GM21619 (cell line): ENCODE measurements around the gene ST8SIA5.

ENCODE experiments used
- ATAC-seq: cut with Tn5 transposase; IDR thresholded peaks from one replicate; pipeline ENCODE4 v1.9.1; 2021; ENCODE audit not compliant: unreplicated experiment

ST8SIA5 gene

DNA sequence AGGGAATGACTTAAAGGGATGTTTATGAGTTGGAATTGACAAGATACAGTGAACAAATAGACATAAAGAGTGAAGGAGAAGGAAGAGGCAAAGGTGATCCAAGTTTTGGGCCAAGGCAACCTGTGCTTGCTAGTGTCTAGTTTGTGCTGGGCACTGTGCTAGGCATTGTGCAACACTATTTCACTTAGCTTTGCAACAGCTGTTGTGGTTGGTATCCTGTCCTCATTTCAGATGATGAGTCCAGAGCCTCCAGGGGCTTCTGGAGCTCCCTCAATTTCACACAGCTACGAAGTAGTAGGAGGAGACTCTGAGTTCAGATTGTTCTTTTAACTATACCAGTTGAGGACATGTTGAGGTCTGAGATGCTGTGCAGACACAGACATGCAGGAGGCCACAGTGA lies 81.7 kb downstream of the ST8SIA5 start:
- ATAC-seq, result no peak

DNA sequence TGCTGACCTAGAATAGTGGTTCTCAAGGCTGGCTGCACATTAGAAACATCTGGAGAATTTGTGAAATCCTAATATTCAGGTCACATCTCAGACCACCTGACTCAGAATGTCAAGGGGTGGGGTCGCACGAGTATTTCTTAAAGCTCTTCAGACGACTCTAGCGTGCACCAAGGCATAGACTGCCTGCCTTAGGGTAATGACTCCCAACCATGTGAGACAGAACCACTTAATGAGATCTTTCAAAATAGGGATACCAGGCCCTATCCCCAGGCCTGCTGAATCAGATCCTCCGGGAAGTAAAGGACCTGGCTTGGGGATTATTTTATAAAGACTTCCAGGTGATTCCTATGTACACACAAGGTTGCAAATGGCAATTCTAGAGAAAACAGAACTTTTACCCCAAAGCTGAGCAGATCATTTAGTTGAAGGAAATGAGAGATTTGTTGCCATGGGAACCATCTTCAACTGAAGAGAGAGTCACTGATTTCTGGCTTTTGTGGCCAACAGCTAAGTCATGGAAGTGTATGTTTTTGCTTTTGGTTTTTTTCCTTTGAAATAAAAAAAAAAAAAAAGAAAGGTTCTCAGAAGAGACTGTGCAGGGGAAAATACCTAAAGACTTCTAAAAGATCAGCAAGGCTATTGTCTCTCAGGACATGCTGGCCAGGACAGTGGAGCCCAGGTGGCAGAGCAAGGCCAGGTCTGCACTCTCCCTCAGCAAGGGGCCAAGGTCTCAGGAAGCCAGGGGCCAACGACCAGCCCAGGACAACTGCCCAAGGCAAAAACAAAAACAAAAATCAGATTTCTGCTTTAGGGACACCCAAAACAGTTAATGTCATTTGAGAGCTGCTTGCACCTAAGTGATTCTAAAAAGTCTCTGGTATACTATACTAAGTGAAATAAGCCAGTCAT lies 84.5 kb downstream of the ST8SIA5 start:
- ATAC-seq, result no peak

DNA sequence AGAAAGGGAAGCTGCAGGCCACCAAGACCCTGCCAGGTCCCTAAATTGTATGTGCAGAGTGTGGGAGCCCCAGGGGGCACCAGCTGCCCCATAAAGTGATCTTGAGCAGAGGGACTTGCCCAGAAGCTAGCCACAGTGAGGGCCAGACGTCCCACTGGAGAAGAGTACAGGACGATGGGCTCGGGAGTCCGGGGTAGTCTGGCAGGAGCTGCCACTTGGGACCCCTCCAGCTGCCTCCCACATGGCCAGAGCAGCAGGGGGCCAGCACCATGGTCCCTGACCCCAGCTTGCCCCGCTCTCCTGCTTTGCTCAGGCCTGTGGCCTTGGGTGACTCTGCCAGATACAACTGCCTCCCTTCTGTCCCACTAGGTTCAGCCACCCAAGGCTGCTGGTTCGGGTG lies 88.2 kb downstream of the ST8SIA5 start:
- ATAC-seq, result no peak

DNA sequence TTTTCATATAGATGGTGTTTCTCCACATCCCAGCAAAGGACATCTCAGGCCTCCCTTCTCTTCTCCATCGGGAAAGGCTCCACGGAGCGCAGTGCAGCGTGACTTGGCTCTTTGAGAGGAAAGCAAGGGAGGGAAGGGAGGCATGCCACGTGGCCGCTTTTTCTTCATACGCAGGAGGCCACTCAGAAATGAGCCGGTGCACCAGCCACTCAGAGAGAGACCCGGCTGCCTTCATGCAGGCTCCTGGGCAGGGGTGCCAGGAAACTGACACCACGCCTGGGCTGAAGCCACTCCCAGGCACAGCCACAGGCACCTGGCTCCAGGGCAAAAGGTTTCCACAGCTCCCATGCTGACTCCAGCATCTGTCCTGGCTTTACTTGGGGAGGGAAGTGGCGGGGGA lies 88.7 kb downstream of the ST8SIA5 start:
- no peak for ATAC-seq

DNA sequence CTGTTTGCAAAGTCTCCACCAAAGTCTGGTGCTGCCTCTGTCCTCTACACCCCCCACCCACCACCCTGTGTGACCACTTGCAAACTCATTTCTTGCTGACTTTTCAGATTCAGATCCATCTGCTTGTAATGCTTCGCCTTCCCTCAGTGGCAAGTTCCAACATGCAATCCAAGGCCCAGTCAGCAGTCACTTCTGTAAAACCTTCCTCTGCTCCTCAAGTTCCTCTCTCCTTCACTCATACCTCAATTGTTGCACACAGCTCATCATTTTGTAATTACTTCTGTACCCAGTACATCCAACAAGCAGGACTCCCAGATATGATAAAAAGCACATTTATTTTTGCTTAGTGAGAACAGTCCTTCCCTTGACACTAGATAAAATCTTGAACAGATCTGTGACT lies 93.3 kb downstream of the ST8SIA5 start:
- no peak for ATAC-seq

DNA sequence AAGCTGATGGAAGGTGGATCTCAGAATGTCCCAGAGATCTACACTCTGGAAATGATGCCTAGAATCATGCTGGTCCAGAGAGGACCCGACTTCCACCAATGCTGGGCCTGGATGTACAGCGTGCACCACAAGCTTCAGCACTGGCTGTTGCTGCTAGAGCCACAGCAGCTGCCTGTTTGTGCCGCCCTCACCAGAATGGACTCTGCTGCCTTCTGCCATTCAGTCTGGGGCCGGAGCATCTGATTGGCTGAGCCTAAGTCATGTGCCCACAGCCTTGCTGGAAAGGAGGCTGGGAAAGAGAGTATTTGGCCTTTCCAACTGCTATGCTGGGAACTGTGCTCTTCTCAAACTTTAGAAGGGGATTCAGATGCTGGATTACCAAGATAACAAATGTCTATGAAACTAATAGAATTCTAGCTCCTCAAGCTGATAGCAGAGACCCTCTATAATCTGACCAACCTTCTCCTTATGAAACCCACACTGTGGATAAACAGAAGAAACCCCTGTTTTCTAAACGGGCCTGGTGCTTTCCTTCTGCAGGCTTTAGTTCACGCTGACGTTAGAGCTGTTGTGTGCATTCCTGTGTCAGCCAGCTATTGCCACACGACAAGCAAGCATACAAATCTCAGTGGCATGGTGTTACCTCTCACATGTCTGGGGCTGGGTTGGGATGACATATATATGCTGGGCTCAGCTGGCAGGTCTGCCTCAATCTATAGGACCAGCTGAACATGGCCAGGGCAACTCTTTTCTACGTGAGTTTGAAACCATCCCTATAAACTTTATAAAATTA lies 95.7 kb downstream of the ST8SIA5 start:
- ATAC-seq, result no peak

DNA sequence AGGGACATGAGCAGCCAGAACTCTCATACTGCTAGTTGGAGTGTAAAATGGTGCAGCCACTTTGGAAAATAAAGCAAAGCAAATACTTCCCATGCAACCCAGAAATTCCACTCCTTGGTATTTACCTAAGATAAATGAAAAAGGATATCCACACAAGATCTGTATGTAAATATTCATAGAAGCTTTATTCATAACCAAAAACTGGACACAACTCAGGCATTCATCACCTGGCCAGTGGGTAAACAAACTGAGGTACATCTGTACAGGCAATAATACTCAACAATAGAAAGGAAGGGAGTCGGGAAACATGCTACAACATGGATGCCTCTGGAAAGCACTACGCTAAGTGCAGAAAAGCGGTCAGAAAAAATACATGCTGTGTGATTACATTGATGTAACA lies 97.4 kb downstream of the ST8SIA5 start:
- ATAC-seq, result no peak

DNA sequence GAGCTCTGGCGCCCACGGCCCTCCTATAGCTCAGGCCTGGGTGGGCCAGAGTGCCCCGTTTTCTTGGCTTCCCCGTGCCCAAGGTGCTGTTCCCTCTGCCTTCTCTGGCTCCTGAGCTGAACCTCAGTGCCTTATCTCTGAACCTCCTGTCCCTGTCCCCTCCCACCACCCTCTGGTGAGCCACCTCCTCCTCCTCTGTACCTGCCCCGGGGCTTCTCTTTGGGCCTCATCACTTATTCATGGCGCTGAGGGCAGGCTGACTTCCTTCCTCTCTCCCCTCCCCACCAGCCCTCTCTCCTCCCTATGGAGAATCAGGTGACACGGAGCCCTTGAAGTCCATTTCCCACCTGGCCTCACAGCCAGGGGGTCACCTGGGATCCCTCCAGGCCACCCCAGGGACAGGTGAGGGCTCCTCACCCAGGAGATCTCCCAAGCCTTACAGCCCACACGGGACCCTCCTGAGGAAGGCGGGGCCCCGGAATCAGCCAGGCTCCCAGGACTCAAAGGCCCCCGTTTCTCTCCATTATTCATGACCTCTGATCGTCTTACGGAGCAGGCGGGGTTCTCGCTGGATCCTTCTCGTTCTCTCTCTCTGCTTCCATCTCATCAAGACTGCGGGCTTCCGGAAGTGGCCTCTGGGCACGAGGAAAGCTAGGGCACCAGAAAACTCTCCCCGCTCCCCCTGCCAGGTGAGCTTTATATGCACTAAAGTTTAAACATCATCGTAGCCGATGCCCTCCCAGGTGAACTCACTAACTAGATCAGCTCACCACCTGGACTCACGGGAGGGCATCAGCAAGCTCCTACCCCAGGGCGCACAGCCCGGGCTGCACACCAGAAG lies 99.5 kb downstream of the ST8SIA5 start, which contains the start of gene LOXHD1:
TSS of gene LOXHD1 (minus strand) at position 106 of the 841 bp plus-strand sequence. CDS start 187 bp downstream, outside the sequence.
- ATAC-seq, result no peak

DNA sequence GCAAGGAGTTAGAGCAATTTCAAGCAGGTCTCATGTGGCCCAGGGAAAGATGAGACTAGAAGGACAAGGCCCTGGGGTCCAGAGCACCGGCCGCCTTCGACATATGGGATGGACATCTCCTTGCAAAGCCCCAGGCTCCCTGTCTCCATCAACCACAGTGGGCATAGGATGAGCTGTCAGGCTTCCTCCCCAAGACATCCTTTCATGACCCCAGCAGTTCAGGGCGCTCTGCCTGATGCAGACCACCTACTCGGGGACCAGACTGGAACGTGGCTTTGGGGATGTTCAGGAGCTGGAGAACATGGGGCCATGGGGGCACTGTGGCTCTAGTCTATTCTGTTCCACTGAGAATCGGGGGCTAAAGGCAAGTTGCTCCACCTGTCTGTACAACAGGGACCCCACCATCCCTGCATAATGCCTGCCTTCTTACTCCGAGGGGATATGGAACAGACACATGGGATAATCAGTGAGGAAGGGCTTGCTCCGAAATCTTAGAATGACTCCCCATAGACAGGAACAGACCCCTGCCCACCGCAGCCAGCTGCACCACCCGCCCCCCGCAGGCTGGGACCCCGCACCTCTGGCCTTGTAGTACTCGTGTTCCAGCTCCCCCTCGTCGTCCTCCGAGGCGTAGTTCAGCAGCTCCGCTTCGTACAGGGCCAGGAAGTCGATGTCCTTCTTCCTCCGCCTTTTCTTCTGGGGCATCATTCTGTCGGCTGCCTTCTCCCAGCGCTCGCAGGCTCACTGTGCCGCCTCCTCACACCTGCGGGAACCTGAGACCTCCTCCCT lies 100.3 kb downstream of the ST8SIA5 start:
- ATAC-seq, result no peak

DNA sequence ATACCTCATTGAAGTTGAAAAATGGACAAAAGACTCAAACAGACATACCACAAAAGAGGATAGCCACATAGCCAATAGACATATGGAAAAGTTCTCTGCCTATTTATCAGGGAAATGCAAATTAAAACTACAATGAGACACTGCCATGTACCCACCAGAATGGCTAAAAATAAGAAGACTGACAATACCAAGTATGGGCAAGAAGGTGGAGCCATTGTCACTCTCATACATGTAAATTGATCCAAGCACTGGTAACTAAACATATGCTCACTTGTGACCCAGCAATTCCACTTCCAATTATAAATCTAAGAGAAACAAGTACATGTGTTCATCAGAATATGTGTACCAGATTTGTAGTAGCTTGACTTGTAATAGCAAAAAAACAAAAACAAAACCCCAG lies 104.5 kb downstream of the ST8SIA5 start:
- ATAC-seq, result no peak

DNA sequence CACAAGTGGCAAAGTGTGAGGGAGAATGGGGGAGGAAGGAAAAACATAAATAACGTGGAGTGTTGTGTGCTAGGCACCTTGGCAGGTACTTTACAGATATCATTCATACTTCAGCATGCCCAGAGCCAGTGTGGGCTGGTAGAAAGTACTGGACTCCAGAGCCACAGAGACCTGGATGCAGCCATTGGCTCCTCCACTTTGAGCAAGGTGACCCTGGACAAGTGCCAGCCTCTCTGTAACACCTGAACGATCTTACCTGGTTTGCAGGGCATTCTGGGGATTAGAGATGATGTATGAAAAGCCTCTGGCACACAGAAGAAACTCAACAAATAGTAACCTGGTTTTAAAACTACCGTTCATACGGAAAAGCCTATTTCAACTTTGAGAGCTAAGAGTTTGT lies 106.2 kb downstream of the ST8SIA5 start:
- ATAC-seq, result no peak

DNA sequence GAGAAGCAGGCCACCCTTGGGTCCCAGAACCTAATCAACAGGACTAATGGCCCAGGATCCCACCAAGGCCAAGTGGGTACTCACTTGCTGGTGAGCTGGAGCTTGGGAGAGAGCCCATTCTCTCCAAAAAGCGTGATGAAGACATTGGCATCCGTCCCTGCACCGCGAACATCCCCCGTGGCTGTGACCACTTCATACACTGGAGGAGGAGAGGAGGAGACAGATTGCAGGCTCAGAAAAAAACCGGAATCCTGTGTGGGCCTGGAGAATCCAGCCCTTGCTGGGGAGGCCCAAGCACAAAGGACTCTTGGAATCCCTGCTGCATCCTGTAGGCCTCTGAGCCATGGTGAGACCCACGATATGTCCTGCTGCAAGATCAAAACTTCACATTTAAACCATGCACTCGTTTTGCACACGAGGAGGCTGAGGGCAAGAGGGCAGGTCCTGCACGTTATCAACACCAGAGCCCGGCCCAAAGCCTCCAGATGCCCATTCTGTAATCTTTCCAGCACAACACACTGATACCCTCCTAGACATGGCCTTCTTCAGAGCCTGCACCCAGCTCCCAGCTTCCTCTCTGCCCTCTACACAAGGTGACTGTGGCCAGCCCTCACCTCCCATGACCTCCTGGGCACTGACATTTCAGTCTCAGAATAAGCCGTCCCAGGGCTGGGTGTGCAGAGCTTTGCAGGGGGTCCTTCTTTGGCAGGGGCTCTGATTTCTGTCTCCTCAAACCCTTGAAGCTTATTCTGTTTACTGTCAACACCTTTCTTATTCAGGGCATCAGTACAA lies 107.6 kb downstream of the ST8SIA5 start:
- ATAC-seq, result no peak

DNA sequence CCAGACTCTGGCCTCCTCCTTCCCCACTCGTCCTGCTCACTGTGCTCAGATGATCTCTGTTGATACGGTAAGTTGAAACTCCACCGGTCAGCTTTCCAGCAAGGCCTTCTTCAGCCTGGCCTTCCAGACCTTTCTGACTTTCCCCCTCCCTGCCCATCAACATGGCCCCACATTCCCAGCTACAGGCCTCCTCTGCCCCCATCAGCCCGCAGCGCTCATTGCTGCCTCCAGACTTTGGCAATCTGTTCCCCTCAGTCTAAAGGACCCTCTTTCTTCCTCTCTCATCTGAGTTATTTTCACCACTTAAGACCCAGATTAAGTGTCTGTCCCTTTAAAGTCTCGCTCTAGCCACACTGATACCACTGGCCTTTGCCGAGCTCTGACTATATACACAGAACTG lies 110.4 kb downstream of the ST8SIA5 start:
- ATAC-seq, result no peak

DNA sequence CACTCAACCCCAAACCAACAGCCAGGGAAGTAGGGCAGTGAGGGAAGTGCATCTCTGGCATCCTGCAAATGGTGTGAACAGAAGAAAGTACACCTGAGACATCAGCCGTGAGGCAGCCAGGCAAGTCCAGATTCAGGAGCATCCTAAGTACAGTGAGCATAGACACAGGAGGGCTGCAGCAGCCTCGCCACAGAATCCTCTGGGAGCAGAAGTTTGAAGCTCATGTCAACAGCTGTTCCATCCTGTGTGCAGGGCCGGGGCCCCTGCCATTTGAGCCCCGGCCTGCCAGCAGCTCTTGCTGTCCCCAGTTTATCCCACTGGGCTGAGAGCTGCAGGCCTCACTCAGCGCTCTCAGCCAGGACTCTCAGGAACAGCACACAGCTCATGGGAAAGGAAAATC lies 114.3 kb downstream of the ST8SIA5 start:
- ATAC-seq, result no peak

DNA sequence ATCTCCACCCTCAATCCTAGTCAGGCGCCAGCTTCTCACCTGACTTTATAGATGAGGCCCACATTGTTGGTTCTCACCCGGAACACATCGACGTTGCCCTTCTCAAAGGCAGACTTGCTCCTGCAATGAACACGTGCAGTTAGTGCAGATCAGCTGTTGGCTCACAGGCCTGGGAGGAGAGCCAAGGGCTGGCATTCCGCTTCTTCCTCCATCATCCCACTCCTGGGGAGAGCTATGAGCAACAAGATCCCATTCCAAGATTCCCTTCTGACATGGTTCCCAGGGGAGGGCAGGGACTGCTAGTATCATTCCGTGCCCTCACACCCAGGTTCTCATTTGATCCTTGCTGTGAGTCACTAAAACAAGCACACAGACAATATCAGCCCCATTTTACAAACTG lies 114.9 kb downstream of the ST8SIA5 start:
- no peak for ATAC-seq

DNA sequence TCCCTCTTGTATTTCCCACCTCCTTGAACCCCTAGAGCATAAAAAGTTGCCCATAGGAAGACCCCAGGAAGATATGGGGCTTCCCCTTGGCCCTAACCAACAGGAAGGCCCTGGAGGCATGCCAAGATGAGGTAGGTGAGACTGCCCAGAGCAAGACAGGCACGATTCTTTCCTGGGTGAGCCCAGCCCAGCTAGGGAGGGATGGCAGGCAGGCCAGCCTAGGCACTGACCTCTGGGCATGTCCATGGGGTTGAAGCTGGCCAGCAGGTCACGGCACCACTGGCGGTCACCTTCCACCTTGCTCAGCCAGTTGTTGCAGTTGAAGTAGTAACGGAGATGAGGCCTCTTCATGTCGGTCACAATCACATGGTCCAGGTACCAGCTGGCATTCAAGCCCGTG lies 117.5 kb downstream of the ST8SIA5 start:
- ATAC-seq, result no peak

DNA sequence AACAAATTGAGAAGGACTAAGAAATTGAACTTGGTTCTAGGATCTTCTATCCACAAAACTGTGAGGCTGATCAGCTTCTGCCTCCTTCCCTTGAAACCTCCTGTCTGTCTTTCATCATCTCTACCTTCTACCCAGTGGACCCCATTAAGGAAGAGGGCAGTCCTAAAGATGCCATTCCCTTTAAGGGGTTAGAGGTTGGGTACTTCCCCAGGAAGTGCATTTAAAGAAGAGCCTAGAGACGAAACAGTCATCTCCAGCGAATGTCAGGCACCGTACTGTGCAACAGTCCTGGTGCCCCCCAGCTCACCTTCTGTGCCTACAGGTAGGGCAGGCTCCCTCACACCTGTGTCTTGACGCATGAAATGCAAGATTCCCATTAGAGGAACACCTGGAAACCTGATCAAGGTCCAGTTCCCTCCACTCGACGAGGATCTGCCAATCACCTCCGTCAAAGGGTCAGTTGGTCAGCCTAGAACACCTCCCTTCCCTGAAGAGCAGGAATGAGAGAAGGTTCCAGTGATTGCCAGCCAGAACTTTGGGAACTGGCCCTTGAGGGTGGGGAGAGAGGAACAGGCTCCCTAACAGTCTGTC lies 120.7 kb downstream of the ST8SIA5 start:
- ATAC-seq, result no peak

DNA sequence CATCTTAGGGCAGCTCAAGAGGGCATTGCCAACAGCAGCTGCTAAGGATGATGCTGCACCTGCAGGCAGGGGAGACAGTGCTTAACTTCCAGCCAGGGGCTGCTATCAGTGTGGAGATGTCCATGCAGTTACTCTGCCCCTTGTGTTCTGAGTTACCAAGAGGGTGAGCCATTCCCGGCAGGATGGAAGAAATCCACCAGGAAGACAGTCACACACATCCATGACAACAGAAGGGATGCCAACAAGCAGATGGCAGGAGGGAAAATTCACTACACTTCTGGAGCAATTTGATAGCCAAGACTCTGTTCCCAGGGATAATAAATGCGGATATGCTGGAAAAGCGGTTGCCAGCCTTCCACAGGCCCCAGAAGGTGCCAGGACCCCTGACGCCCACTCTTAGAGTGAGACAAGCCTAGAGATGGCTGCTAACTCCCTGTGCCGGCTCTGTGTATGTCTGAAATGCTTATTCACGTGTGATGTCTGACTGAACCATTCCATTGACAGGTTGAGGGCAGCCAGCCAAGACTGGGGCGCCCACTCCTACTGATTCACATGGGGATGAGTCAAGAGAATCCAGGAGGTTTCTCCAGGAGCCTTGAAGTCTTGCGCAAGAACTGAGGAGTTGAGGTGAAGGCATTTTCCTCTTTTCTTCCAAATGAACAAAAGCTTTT lies 124.3 kb downstream of the ST8SIA5 start:
- ATAC-seq, result no peak

DNA sequence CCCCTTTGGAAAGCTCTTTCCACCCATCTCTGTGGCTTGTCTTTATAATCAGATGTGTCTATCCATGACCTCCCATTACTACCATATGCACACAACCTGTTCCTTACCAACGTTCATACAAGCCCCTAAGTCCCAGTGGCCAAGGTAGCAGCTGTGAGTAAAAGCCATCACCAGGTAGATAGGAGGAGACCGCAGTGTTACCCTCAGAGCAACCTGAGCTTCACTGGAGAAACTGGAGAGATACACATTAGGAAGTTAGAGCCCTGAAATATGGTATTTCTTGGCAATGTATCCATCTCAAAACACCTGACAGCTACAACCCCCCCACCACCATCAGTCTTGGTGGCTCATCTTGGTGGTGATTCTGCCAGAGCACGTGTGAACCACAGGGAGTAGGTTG lies 125.9 kb downstream of the ST8SIA5 start:
- no peak for ATAC-seq
